Activated CD4-positive, CD25-positive, alpha-beta regulatory T cell treated with anti-CD3 and anti-CD28 coated beads, Interleukin-2, amount 50 U/mL, for 24 hours (primary cell): ENCODE data around the gene TSKU.

Experiments
- ATAC-seq, 2 donors: fragments of 150-1000 bp; cut with Tn5 transposase; one replicate each; pipeline ENCODE4 v1.10.0; 2021; ENCODE audit warnings: mild to moderate bottlenecking in 1 of 2, moderate library complexity in 1 of 2

TSKU gene

DNA sequence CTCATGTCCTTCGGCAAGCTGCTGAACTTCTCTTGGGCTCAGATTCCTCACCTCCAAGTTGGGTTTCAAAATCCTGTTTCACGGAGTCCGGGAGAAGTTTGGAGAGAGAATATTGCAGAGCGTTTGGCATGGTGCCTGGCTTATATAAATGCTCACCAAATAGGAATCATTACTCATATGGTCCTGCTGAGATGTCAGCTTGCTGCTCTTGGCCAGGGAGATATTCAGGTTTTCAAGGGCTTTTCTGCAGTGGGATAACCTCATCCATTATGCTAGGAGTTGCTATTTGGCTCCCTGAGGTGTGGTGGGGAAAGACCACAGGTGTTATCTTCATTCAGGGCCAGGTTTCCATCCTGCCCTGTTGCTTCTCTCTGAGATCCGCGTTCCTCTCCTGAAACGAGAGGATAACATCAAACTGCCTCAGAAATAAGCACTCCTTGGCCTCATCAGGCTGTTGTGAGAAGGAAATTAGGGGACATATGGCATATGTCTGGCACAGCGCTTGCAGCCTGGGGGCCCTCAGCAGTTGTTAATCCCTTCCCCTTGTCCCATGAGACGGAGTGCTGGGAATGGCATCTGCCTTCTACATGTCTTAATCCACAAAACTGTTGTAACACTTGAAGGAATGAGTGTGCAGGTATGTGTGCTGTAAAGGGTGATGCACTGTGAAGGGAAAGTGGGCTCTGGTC, 47.6 kb downstream of the TSKU start:
- no peak for ATAC-seq

DNA sequence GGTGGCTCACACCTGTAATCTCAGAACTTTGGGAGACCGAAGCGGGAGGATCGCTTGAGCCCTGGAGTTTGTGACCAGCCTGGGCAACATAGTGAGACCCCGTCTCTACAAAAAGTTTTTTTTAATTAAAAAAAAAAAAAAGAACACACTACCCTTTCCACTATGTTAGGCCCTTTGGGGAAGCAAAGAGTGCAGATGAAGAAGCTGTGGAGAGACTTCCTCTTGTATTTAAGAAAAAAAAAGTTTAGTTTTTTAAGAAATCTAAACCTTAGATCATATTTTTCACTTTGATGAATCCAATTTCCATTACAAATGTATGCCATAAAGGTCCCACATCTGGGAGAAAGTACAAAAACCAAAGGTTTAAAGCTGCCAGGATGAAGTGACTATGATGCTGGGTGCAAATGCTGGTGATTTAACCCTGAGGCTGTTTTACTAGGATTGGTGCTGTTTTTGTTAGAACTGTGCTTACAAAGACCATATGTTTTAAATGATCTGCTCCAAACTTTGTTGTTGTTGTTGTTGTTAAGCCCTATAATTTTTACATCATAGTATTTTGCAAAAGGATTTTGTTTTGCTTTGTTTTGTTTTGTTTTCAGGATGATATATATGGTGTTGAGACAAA, 48.6 kb downstream of the TSKU start:
- ATAC-seq, result no peak

DNA sequence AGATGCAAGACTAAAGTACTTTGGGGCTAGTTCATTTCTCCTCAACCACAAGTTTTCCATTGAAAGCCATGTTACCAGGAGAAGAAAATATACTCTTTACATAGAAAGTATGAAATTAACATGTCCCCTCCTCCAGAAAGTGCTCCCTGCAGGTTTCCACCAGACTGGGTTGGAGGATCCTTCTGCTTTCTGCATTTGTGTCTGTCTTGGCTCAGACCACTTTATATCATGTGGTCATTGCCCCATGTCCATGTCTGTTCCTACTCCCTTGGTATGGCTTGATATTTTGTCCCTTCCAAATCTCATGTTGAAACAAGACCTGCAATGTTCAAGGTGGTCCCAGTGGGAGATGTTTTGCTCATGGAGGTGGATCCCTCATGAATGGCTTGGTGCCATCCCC, 49.2 kb downstream of the TSKU start:
- ATAC-seq, result no peak

DNA sequence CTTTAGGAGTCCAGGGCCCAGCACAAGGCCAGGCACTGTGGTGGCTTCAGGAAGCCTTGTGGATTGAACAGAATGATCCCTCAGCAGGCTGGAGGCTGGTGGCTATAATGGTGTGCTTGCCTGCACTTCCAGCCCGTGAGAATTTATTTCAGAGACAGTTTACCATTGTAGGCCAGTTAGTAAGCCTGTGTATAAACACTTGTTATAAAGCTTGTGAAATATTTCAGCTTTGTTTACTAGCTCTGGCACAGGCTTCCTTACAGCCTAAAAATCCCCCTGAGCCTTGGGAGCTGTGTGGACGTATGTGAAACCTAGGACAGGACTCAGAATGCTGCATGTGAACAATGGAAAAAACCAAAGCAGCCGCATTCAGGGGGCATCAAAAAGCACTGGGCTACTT, 51.0 kb downstream of the TSKU start:
- no peak for ATAC-seq

DNA sequence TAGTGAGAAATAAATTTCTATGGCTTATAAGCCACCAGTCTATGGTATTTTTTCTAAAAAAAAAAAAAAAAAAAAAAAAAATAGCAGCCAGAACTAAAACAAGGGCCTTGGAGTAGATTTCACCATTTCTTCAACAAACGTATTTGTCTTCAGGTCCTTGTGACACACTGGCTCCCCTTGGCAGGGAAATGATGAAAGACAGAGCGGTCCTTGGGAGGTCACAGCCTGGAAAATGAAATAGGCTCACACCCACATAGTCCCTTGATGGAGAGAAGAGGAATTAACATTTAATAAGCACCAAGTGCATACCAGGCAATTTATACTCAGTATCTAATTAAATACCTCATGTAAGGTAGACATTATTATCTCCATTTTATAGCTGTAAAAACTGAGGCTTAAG, 51.9 kb downstream of the TSKU start:
- ATAC-seq, result no peak

DNA sequence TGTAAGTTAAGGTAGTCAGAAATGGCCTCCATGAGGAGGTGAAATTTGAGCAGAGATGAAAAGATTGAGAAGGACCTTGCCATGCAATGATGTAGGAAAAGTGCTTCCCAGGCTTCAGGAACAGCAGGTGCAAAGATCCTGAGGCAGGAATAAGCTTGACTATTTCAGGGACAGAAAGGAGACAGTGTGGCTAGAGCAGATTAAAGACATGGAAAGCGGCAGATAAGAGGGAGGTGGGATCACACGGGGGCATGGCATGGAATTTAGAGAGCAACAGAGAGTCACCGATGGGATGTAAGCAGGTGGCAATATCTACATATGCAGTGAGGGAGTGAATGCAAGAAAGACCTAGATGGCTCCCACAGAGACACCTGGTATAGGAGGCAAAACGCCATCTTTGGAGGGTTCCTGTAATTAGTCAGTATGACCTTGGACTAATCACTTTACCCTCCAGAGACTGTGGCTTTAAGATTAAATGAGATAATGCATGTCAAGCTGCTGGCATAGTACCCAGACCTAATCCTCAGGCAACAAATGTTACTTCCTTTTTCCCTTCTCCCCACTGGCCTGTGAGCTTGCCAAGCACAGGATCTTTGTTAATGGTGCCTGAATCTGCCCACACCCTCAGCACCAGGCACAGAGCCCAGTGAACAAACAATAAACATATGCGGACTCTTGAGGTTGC, 52.9 kb downstream of the TSKU start:
- ATAC-seq, result no peak

DNA sequence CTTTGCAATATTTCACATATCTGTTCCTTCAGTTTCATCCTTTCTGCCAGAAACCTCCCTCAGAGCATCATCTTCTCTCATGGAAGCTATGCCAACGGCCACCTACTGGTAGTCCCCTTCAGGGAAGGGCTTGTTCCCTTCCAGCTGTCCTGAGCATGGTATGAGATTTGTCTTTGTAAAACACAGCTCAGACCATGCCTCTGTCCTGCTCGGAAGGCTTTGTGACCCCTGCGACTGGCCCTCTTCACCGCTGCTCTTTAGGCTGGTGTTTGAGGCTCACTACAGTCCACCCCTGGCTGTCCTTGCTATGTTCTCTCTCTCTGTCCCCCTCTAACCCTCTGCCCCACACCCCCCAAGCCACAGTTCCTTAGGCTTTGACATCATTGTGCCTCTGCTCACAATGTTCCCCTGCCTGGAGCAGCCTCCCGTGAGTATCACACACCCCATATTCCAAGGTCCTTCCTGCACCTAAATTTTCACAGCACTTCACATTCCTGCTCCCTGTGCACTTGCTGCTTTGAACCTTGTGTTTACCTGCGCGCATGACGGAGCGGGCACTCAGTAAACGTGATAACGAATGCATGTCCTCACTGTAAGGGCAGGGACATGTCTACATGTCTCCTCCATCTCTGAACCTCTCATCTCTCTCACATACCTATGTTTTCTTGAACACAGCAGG, 53.6 kb downstream of the TSKU start:
- no peak for ATAC-seq

DNA sequence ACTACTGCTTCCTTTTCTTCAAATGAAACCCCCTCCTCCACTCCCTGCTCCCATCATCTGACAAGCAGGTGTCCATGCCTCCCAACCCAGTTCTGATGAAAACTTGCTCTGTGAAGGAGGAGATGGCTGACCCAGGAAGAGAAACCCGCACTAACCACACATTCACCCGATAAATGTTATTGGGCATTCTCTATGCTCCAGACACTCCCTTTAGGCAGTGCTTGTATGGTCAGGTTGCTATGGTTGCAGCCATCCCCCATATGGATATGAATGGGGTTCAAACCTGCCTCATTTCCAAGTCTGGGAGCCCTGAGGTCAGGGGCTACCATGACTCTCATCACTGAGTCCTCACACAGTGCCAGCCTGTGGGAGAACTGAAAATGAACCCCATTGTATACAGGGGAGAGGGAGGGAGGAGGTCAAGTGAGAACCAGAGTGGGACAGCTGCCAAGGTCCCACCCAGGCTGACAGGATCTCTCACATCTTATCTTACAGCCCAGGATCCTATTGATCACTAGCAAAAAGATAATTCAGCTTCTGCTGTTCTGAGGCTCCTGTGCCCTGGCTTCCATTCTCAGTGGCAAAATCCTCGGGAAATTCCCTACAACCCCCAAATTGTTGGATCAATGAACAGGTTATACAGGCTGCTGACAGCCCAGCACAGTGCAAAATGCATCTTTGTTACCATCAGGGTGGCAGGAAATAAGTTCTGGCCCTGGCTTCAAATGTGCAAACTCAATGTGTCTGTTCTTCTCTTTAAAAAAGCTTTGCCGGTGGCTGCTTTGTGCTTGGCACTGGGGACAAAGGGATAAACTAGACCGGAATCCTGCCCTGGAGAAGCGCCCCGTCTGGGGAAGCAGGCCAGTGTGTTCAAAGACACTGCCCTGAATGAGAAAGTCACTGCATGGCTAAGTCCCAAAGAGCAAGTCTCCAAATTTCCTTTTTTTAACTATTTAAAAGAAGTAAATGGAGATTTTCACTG, 54.8 kb downstream of the TSKU start:
- ATAC-seq, result no peak

DNA sequence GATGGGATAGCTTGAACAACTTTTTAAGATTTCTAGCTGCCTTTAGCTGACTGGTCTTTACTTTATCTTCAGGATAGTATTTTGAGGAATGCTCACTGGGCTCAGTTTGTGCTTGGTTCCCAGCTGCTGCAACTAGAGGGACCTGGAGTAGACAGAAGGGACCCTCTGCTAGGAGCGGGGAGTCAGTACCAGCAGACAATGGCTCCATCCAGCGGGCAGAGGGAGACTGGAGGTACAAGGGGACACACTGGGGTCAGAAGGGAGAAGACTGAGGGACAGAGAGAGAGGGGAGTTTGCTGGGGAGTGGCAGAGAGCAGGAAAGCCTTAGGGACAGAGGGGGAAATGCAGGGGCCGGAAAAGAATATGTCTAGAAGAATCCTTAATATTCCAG, 55.5 kb downstream of the TSKU start:
- no peak for ATAC-seq

DNA sequence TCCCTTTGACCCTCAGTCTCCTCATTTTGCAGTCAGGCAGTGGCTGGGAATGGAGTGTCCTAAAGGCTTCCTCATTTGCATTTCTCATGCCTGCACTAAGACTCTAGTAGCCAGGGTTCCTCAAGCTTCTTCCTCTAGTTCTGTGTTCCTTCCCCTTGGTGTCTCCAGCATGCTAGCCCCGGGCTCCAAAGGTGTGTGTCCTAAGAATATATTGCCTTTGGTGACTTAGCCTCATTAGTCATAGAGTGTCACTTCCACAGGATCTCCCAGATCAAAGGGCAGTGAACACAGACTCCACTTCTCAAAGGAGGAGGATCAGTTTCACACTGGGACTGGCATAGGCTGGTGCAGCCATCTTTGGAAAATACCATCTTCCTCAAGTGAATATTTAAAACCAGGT, 56.2 kb downstream of the TSKU start:
- no peak for ATAC-seq

DNA sequence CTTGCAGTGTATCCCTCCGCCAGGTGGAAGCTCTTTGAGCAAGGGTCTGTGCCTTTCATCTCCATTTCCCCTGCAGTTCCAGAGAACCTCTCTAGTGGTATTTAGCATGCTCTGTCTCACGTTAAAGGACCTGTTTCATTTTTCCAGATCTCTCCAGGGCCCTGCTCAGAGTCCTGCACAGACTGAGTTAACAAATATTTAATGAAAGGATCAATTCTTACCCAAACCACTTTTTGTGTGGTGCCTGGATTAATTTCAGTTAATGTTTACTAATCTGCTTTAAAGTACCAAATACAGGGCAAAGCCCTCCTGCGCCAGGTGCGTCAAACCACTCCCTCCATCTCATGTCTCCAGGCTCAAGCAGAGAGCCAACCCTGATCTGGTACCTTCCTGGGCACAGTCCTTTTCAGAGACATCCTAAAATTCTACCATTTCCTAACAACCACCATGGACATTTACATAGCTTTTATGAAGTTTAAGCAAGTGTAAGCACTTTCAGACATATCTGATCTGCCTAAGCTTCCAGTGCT, 58.8 kb downstream of the TSKU start:
- ATAC-seq, result no peak

DNA sequence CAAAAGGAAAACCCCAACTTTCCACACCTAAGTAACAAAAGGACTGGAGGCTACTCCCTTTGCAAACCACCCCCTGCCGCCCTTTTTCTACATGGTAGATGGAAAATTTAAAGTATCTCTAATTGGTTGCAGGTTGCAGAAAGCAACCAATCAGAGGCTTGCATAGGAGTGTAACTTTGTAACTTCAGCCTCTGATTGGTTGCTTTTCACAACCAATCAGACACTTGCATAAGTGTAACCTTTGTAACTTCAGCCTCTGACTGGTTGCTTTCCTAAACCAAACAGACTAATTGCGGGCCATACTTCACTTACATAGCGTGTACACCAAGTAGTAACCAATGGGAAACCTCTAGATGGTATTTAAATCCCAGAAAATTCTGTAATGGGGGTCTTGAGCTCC, 60.8 kb downstream of the TSKU start:
- ATAC-seq, result no peak

DNA sequence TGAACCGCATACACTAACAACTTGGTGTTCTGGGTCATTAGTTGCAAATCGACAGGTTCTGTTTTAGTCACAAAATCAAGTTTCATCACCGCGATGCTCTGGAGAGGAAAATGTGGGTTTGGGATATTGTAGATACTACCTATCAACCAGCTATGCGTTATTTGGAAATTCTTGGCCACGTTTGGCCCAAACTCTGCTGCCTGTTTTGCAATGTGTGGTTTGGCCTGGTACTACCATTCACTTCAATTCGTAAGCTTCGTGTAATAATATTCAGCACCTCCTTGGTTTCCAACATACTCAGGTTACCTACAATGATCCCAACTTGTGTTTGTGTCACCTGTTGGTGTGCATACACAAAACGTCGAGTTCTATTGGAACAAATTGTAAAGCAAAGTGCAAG, 61.4 kb downstream of the TSKU start:
- no peak for ATAC-seq

DNA sequence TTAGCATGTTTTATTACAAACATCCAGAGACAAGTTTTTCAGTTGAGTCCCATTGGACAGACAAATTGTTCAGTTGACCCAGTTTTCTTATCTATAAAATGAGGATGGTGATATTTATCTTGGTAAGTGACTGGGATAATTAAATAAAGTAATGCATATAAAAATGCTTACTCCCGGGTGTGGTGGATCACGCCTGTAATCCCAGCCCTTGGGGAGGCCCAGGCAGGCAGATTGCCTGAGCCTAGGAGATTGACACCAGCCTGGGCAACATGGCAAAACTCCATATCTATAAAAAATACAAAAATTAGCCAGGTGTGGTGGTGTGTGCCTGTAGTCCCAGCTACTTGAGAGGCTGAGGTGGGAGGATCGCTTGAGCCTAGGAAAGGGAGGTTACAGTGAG, 61.9 kb downstream of the TSKU start:
- ATAC-seq, result no peak

DNA sequence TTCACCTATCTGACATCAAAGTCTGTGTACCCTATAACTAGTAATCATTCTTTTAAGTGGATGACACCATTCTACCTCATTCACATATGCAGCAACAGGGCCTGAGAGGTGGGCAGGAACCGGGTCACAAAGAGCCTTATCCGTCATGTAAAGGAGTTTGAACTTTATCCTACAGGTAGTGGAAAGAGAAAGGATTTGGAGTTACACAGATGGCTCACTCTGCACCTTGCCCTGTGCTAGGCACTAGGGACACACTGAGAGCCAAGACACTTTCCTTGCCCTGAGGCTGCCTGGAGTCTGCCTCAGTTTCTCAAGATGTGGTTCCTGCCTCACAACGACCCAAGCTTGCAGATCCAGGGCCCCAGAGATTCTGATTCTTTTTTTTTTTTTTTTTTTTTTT, 63.3 kb downstream of the TSKU start:
- ATAC-seq, result no peak
